IPS-NIHi11 (cell line): ENCODE results near the gene SPRYD3.

Experiments used
- DNase-seq: peaks from one replicate; pipeline ENCODE4 v3.0.0; 2012; ENCODE audit warnings: mixed read lengths, low spot score

The SPRYD3 gene

DNA sequence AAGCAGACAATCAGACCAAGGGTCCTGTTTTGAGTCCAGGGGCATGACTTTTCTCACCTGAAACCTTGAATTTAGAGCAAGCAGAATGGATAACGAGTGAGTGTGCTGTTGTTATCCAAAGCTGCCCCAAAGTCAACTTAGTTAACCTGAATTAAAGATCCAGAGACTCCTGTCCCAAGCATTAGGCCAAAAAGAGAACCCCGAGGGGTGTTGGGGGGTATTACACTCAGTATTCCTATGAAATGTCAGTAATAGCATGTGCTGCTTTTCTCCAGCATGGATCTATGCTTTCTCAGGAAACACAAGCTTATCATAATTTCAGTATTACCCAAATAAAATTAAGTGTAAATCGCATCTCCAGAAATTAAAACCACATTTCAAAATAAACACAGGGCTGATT, 53.9 kb downstream of the SPRYD3 start:
- no peak for DNase-seq

- DNase-seq = no peak
Measured at GRCh38 chr12:53014709-53015108, 64.5 kb downstream of the SPRYD3 start.
